ENCODE measurements around the gene ZMIZ1. TPM values are rescaled to one million over a fixed set of nuclear protein-coding genes. Genes with fewer than 3 reads are reported as not detected.

Gene ZMIZ1
- total and polyA plus RNA-seq, 8 donors: 63.1 to 87.2 (median 76.8) TPM

- DNase-seq: no peak
- ATAC-seq: no peak
- Histone ChIP-seq H3K9me3 (peaks cover 0 to 8% of the 10 kb centered on the region in 2 donors), H3K4me3 (no peak overlapping the region), H3K4me1 (peaks cover 0 to 10% of the 10 kb centered on the region in 2 donors), H3K27ac (no peak overlapping the region), H3K36me3 (no peaks in the 10 kb centered on the region), H3K27me3 (no peaks in the 10 kb centered on the region)
- intact Hi-C loops (cut with DNase I): no loop called here
- no peak for TF ChIP-seq CTCF (IDR thresholded peaks at IDR 0.05)
Measured at GRCh38 chr10:79020605-79021004, 48.2 kb upstream of the ZMIZ1 start.

GRCh38 chr10:79021331-79021907, 47.3 kb upstream of the ZMIZ1 start:
- ATAC-seq (no peak), DNase-seq (no peak)
- intact Hi-C loops (cut with DNase I): no loop called here
- no peak overlapping the region for H3K27ac ChIP-seq
- H3K4me1 ChIP-seq: peaks cover 0 to 10% of the 10 kb centered on the region in 2 donors
- H3K9me3 ChIP-seq: peaks cover 0 to 8% of the 10 kb centered on the region in 2 donors
- H3K4me3 ChIP-seq: no peak overlapping the region
- no peak for TF ChIP-seq CTCF (IDR thresholded peaks at IDR 0.05)
- no peaks in the 10 kb centered on the region for H3K27me3 ChIP-seq
- no peaks in the 10 kb centered on the region for H3K36me3 ChIP-seq

GRCh38 chr10:79021948-79022499, 46.7 kb upstream of the ZMIZ1 start:
- TF ChIP-seq CTCF (IDR thresholded peaks at IDR 0.05): no peak
- Histone ChIP-seq H3K9me3 (peaks cover 0 to 8% of the 10 kb centered on the region in 2 donors), H3K27ac (no peak overlapping the region), H3K27me3 (no peaks in the 10 kb centered on the region), H3K4me1 (peaks cover 0 to 10% of the 10 kb centered on the region in 2 donors), H3K36me3 (no peaks in the 10 kb centered on the region), H3K4me3 (no peak overlapping the region)
- ATAC-seq (no peak), DNase-seq (no peak)
- intact Hi-C loops (cut with DNase I): no loop called here

- peaks cover 0 to 10% of the 10 kb centered on the region in 2 donors for H3K4me1 ChIP-seq
- no peak for TF ChIP-seq CTCF (IDR thresholded peaks at IDR 0.05)
- intact Hi-C loops (cut with DNase I): no loop called here
Measured at GRCh38 chr10:79022565-79023230, 46.1 kb upstream of the ZMIZ1 start.

More at GRCh38 chr10:79022565-79023230, 46.1 kb upstream of the ZMIZ1 start:
- Histone ChIP-seq H3K36me3 (no peaks in the 10 kb centered on the region), H3K9me3 (peaks cover 0 to 6% of the 10 kb centered on the region in 2 donors), H3K27me3 (no peaks in the 10 kb centered on the region), H3K27ac (no peak overlapping the region), H3K4me3 (no peak overlapping the region)
- peak in 1 of 4 donors; percentile 50 for DNase-seq
- ATAC-seq: peak; percentile 28

Measured in left lung (tissue), 10 donors.